Esophagus squamous epithelium (tissue), 5 donors: ENCODE data around the gene KRTAP10-11. TPM values are rescaled to one million over a fixed set of nuclear protein-coding genes. Genes with fewer than 3 reads are reported as not detected.

Experiments
- DNase-seq: peaks from one replicate; lab custom pipeline; 2025; lab: John Stamatoyannopoulos, UW
- H3K27ac ChIP-seq, 4 donors: fragments of 200-600 bp; sonication (generic); one replicate each; pipeline ENCODE4 v1.5.1; 2016 to 2019; ENCODE audit warnings: mild to moderate bottlenecking in 1 of 4
- H3K27me3 ChIP-seq, 4 donors: fragments of 200-600 bp; sonication (generic); 1 replicate in 3 of 4; 2 replicates in 1 of 4; pipeline versions ENCODE4 v1.5.1 to v1.6.0; 2017 to 2021; ENCODE audit warnings: antibody characterized with exemption in 1 of 4
- H3K36me3 ChIP-seq, 3 donors: fragments of 200-600 bp; sonication (generic); one replicate each; pipeline ENCODE4 v1.5.1; 2016 to 2019
- H3K4me1 ChIP-seq, 3 donors: fragments of 200-600 bp; sonication (generic); one replicate each; pipeline ENCODE4 v1.5.1; 2017 to 2019
- H3K4me3 ChIP-seq, 4 donors: fragments of 200-600 bp; sonication (generic); 1 replicate in 3 of 4; 2 replicates in 1 of 4; pipeline ENCODE4 v1.5.1; 2016 to 2019; ENCODE audit warnings: mild to moderate bottlenecking in 2 of 4, moderate library complexity in 1 of 4
- H3K9me3 ChIP-seq, 3 donors: fragments of 200-600 bp; sonication (generic); one replicate each; pipeline ENCODE4 v1.5.1; 2016 to 2019
- POLR2A ChIP-seq, 4 donors: fragments of 450-650 bp; IDR thresholded peaks; one replicate each; pipeline ENCODE4 v1.6.1; 2017; ENCODE audit warnings: antibody characterized with exemption in 4 of 4, mild to moderate bottlenecking in 4 of 4, moderate library complexity in 3 of 4
- WGBS, 2 donors: methylation state at CpG; one replicate each; pipeline ENCODE4 v1.1.5; 2018; 5-methylcytosine and 5-hydroxymethylcytosine counted together
- intact Hi-C: fragments of 100-400 bp; cut with DNase I; formaldehyde crosslinking; loops from one replicate; pipeline ENCODE4 v1.15.0; 2022
- total RNA-seq, 4 donors: library from RNA; depleted of rRNA; stranded (reverse); fragments of >200 nt; gene quantifications; one replicate each; pipeline ENCODE4 v1.1.0, GENCODE V29; 2016
- TF ChIP-seq, protein P1 (sequence below), 6 experiments: fragments of 450-650 bp in 4 of 6; fragments of 200-600 bp in 2 of 6; sonication (generic) in 2 of 6; IDR thresholded peaks; one replicate each; pipeline ENCODE4 v1.5.1; 2016 to 2019; ENCODE audit warnings: antibody characterized with exemption in 6 of 6, mild to moderate bottlenecking in 4 of 6, moderate library complexity in 4 of 6
- donor health status: DM: yes; HTN: yes; CAD: no.

Gene KRTAP10-11
- total RNA-seq, 4 donors from 2014 or later = not detected

DNA sequence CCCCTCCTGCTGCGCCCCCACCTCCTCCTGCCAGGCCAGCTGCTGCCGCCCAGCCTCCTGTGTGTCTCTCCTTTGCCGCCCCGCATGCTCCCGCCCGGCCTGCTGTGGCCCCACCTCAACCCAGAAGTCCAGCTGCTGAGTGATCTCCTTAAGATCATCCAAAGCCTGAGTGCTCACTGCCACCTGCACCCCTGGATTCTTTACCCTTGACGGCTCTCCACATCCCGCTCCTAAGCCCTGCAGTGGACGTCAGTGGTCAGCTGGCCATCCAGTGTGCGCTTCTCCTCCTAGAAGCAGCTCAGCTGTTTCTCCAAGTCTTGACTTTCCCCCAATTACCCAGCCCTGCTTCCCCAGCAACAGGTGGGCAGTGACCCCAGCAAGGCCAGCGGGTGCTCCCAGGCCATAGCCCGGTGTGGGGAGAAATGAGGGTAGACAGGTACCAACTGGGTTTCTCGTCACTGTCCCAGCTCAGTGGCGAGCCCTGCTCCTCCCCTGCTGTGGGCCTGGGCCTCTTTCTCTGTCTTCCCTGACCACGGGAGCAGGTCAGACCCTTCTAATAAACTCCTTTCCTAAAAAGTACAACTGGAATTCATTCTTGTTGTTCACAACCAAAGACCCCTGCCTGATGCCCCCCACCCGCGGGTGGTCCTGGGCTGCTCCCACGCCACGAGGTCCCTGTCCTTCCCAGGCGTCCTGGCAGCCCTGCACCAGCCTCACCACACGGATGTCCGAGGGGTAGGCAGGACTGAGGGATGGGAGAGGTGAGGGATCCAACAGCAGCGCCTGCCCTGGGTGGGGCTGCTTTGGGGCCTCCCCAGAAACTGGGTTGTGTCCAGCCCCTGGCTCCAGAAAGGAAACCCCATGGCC is 44.4 kb upstream of the KRTAP10-11 start:
- H3K27ac ChIP-seq = no peak overlapping the region
- DNase-seq = no peak
- 72 to 88% methylated on average over 11 to 19 of the region's 23 CpGs for WGBS, 2 donors
- no peaks in the 10 kb centered on the region for H3K9me3 ChIP-seq
- H3K36me3 ChIP-seq = no peaks in the 10 kb centered on the region
- no peak overlapping the region for H3K4me3 ChIP-seq
- no peaks in the 10 kb centered on the region for H3K4me1 ChIP-seq
- no peak for TF ChIP-seq POLR2A (IDR thresholded peaks at IDR 0.05)
- TF ChIP-seq, protein P1, sequence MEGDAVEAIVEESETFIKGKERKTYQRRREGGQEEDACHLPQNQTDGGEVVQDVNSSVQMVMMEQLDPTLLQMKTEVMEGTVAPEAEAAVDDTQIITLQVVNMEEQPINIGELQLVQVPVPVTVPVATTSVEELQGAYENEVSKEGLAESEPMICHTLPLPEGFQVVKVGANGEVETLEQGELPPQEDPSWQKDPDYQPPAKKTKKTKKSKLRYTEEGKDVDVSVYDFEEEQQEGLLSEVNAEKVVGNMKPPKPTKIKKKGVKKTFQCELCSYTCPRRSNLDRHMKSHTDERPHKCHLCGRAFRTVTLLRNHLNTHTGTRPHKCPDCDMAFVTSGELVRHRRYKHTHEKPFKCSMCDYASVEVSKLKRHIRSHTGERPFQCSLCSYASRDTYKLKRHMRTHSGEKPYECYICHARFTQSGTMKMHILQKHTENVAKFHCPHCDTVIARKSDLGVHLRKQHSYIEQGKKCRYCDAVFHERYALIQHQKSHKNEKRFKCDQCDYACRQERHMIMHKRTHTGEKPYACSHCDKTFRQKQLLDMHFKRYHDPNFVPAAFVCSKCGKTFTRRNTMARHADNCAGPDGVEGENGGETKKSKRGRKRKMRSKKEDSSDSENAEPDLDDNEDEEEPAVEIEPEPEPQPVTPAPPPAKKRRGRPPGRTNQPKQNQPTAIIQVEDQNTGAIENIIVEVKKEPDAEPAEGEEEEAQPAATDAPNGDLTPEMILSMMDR (IDR thresholded peaks at IDR 0.05) = no peak
- H3K27me3 ChIP-seq = peaks cover 0 to 69% (median 0%) of the 10 kb centered on the region in 4 donors
- intact Hi-C loops = no loop called here

DNA sequence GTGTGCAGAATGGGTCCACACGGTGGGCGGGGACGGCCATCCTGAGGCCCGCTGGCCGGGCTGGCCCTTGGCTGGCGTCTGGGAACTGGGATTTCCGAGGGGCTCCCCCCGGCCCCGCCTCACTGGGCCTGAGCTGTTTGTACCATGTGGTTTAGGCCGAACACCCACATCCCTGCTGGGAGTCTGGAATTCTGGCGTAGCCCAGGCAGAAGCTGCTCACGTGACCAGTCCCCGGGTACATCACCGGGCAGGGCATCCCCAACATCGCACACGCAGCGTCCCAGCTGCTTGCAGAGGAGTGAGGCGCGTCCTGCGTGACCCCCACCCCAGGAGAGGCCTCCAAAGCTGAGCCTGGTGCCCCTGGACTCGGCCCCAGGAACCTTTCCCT is 43.8 kb upstream of the KRTAP10-11 start:
- no peak for DNase-seq
- Histone ChIP-seq H3K4me1 (no peaks in the 10 kb centered on the region), H3K4me3 (no peak overlapping the region), H3K9me3 (no peaks in the 10 kb centered on the region), H3K36me3 (no peaks in the 10 kb centered on the region), H3K27ac (no peak overlapping the region), H3K27me3 (peaks cover 0 to 71% (median 0%) of the 10 kb centered on the region in 4 donors)
- TF ChIP-seq, protein P1 (IDR thresholded peaks at IDR 0.05) = no peak
- TF ChIP-seq POLR2A (IDR thresholded peaks at IDR 0.05) = no peak
- no CpG with 5 or more reads among the region's 21 CpGs for WGBS, 2 donors
- intact Hi-C loops = no loop called here

DNA sequence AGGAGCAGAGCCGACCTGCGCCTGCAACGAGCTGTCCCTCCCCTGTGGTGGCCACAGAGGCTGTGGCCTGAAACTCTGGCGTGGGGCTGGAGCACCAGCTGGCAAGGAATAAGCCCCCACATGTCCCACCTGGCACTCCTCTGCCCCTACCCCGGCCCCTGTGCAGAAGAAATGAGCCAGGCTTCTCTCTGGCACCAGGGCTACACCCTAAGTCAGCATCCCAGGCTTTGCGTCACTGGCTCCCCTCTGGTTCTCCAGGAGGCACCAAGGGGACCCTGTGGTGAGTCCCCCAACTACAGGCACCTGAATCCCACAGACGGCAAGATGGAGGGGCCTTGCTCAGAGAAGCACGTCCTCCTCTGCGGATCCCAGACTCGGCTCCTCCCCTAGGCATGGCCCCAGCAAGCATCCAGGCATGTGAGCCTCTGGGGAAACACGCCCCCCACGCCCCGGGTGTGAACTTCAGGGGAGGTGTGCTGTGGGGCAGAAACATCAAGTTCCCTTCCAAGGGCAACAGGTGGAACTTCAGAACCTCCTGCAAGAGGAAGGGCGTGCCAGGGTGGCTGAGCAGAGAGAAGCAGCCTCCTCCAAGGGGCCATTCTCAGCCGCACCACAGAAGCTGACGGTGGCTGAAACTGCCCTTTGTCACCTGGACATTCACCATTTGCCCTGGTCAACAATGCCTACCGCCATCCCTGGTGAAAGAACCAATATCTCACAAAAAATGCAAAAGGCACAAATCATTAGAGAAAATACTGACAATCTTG is 42.9 kb upstream of the KRTAP10-11 start:
- Histone ChIP-seq H3K9me3 (no peaks in the 10 kb centered on the region), H3K27ac (no peak overlapping the region), H3K4me3 (no peak overlapping the region), H3K4me1 (no peaks in the 10 kb centered on the region), H3K36me3 (no peaks in the 10 kb centered on the region), H3K27me3 (peaks cover 0 to 68% (median 0%) of the 10 kb centered on the region in 4 donors)
- no peak for TF ChIP-seq POLR2A (IDR thresholded peaks at IDR 0.05)
- TF ChIP-seq, protein P1 (IDR thresholded peaks at IDR 0.05) = no peak
- no peak for DNase-seq
- intact Hi-C loops = no loop called here
- 20 to 38% methylated on average over 4 to 9 of the region's 17 CpGs for WGBS, 2 donors

DNA sequence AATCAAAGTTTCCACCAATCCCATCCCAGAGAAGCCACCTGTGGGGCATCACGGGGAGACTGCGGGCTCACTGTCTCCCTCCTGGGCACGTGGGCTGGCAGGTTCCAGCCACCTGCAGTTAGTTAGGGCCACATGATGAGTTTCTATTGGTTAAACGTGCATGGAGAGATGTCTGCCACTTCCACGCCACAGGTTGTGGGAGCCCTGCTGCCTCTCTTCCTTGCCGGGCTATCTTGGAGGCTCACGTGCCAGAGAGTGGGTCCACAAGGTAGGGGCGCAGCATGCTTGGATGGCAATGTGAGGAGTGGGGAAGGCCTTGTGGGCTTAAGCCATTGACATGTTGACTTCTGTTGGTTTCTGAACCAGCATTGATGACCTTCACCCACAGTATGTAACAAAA is 42.3 kb upstream of the KRTAP10-11 start:
- Histone ChIP-seq H3K27me3 (peaks cover 0 to 63% (median 0%) of the 10 kb centered on the region in 4 donors), H3K4me1 (no peaks in the 10 kb centered on the region), H3K27ac (no peak overlapping the region), H3K9me3 (no peaks in the 10 kb centered on the region), H3K4me3 (no peak overlapping the region), H3K36me3 (no peaks in the 10 kb centered on the region)
- no peak for DNase-seq
- WGBS, 2 donors = 73 to 81% methylated on average over 6 to 7 of the region's 8 CpGs
- intact Hi-C loops = no loop called here
- TF ChIP-seq POLR2A (IDR thresholded peaks at IDR 0.05) = no peak
- TF ChIP-seq, protein P1 (IDR thresholded peaks at IDR 0.05) = no peak

DNA sequence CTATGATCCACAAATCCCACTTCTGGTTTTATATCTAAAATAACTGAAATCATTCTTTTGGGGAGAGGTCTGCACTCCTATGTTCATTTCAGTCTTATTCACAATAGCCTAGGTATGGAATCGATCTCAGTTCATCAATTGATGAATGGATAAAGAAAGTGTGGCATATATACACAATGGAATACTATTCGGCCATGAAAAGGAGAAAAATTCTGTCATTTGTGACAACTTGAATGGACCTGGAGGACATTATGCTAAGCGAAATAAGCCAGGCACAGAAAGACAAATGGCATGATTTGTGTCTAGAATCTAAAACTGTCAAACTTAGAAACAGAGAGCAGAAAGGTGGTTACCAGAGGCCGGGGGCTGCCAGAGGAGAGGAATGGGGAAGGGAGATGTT is 39.7 kb upstream of the KRTAP10-11 start:
- TF ChIP-seq, protein P1 (IDR thresholded peaks at IDR 0.05) = no peak
- TF ChIP-seq POLR2A (IDR thresholded peaks at IDR 0.05) = no peak
- intact Hi-C loops = no loop called here
- WGBS, 2 donors = 72 to 73% methylated on average over 4 of the region's 4 CpGs
- peaks cover 0 to 47% (median 0%) of the 10 kb centered on the region in 4 donors for H3K27me3 ChIP-seq
- no peak for DNase-seq
- H3K4me1 ChIP-seq = no peaks in the 10 kb centered on the region
- peaks cover 0 to 21% (median 0%) of the 10 kb centered on the region in 3 donors for H3K9me3 ChIP-seq
- H3K4me3 ChIP-seq = no peak overlapping the region
- H3K36me3 ChIP-seq = no peaks in the 10 kb centered on the region
- H3K27ac ChIP-seq = no peak overlapping the region
